Measurements from ENCODE around the gene RHOD.
A peak's percentile ranks its signal among the peaks of the same experiment; 100 is the strongest.

The RHOD gene

GRCh38 chr11:67117672-67118180 is 61.1 kb downstream of the RHOD start:
- peak; percentile 21 for DNase-seq (ENCODE audit: low read depth)

DNA sequence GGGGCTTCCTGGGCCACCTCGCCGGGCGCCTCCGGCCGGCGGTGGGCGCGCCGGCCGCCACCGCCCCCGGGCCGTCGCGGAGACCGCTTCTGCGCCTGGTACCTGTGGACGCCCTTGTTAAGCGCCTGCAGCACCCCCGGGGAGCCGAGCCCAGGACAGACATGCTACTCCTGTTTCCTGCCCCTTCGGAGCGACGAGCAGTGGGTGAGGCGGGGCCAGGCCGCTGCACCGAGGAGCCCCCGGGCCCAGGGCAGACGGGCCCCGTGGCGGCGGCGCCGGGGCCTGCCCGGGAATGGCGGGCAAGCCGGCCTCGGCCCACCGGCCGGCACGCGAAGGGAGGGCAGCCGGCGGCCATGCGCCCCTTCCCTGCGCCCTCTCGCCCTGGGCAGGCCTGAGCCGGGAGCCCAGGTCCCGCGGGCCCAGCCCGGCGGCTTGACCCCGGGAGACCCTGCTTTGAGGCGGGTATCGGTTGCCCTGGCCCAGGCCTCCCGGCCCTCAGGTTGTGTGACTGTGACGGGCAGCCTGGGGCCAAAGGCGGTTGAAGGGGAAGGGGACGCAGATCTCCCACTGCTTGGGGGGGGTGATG is 61.6 kb downstream of the RHOD start:
- DNase-seq (ENCODE audit: low read depth) = peak; percentile 38

DNA sequence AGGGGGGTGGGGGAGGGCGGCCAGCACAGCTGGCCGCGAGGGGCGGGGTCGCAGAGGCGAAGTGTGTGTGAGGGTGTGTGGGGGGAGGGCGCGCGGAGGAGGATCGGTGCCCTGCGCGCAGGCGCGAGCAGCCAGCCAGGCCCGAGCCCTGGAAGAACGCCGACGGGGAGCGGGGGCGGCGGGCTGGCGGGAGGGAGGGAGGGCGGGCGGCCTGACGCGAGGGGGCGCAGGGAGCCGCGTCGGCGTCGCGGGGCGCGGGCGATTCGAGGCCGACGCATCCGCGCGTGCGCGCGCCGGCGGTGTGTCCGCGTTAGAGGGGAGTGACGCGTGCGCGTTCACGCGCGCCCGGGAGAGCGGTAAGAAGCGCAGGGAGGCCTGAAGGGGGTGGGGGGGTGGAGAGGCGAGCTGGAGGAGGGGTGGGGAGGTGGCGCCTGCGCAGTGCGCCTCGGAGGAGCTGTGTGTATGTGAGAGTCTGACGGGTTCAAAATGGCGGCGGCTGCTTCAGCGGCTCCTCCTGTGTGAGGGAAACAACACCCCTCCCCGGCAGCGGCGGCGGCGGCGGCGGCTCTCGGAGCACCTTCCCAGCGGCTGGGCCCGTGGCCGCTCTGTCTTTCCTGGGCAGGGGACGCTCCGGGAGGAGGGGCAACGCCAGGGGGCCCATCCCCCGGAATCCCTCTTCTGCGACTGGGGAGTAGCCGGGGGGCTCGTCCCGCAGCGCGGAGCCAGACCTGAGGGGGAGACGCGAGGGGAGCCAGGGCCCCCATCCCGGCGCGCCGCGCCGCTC is 62.3 kb downstream of the RHOD start, which contains the start of gene KDM2A:
TSS of gene KDM2A (plus strand) at position 463 of the 784 bp plus-strand sequence. CDS start 2,054 bp downstream, outside the sequence.
- peak; percentile 99 for DNase-seq (ENCODE audit: low read depth)

- peak; percentile 3 for DNase-seq (ENCODE audit: low read depth)
Observed at GRCh38 chr11:67119585-67120391, 63.1 kb downstream of the RHOD start.

DNA sequence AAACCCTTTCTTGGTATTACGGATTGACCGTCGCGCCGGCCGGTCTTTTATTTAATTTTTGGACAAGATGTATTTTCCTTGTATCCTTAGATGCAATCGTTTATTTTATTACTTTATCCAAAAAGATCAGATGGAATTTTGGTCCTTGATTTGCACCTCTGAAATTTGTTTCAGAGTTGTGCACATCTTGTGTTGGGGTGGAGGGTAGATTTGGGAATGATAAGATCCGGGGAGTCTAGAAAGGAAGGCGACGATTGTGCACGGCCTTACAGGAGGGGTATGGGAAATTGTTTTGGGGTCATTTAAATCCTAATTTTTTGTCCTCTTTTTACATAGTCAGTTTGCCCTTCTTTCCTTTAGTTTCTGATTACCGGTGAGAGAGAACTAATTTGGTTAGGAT is 63.8 kb downstream of the RHOD start:
- DNase-seq (ENCODE audit: low read depth) = no peak

DNA sequence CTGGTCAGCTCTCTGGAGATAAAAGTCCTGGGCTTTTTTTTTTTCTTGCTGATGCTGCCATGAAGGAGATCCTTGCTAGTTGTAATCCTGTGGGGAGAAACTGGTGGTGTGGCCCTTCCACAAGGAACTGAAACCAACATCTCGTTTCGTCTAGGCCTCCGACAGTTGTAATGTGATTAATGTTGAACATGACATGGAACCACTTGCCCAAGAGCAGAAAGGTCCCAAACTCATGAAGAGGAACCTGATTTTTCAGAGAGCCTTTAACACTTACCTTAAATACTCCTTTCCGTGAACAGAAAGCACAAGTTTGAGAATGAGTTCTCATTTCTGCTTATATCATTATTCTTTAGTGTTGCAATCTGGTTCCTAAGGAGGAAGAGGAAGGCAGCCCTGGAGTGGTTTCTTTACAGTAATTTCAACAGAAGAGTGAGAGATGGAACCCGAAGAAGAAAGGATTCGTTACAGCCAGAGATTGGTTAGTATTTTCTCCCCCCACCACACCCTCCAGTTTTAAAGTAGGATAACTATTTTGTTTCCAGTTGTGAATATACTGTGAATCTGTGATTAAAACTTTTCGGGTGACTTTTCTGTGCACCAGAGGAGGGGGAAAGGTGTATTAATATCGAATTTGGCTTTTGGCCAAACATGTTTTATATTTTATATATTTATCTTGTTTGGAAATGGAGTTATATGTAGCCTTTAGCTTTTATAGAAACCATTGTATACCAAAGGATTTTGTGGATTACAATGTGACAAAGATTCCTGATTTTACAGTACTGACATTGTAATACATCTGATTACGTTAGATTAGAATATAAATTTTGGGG is 64.4 kb downstream of the RHOD start:
- no peak for DNase-seq (ENCODE audit: low read depth)

Data from stimulated activated CD8-positive, alpha-beta memory T cell treated with anti-CD3 and anti-CD28 coated beads, Interleukin-12 subunit alpha, Interleukin-12 subunit beta, amount 100 ng/mL, for 4 hours (primary cell).